ENCODE data around the gene FUT2.
"Not testable (repeated sequence)": the region's sequence is repeated elsewhere in the genome, so short reads cannot be mapped to it uniquely, and the experiment has no call there.

FUT2 gene

DNA sequence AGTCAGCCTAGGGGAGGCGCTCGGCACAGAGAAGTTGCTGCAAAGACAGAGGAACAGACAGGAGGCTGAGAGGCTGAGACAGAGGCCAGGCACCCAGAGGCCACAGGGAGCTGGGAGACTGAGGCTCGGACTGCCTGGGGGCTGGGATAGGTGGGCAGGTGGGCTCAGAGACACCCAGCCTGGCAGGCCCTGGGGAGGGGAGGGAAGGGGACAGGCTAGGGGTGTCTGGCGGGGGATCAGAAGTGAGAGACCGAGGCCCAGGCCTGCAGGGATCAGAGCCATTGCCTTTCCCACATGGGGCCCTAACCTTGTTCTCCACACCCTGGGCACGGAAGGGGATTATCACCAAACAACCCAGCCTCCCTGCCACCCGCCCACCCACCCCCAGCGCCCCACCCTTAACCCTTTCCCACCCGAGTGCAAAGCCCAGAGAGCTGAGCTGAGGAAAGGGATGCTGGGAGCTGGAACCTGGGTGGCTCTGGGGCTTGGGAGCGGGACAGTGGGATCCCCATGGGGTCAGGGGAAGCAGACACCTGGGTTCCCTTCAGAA is 24.2 kb upstream of the FUT2 start:
- no peak for DNase-seq

DNA sequence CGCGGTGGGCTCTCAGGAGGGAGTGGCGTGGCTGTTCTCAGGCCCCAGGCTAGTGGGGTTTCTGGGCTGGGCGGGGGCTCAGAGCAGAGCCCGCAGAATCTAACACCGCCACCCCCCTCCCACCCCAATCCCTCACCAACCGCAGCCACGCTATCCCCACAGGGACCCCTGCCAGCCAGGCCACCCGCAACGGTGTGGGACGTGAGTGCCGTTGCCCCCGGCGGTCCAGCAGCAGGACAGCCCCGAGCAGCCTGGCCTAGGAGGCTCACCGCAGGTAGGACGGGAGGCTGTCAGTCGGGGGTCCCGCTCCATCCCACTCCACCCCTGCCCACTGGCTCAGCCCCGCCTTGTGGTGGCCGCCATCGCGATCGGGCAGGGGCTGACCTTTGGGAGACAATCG is 22.8 kb upstream of the FUT2 start, which contains the start of gene NTN5:
NTN5 (minus strand) TSS at position 24 of the 400 bp plus-strand sequence. CDS start 2,031 bp downstream, outside the sequence.
- no peak for DNase-seq

DNA sequence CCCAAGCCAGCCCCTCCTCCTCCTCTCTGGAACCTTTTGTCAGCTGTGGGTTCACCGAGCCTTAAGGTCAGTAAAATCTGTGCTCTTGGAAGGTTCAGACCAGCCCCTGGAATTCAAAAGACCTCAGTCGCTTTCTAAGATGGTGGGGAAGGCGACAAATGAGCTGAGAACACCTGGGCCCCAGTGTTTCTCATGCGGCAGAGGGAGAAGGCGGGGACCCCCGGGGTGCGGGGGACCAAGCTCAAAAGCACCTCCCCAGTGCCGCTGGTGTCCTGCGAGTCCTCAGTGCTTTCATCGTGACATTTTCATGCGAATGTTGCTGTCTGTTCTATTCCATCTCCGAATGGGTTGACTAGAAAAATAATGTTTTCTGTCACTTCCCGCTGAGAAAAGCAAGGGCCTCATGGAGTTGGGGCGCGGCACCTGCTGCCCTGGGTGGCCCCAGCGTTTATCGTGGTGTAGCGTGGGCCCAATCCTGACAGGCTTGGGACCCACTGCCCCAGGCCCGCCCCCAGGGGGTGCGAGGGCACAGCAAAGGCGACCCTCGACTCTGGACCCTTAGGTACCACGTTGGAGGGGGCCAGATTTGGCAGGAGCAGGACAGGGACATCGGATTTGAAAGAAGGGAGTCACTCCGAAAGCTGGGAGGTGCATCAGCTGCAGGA is 22.2 kb upstream of the FUT2 start:
- no peak for DNase-seq

DNA sequence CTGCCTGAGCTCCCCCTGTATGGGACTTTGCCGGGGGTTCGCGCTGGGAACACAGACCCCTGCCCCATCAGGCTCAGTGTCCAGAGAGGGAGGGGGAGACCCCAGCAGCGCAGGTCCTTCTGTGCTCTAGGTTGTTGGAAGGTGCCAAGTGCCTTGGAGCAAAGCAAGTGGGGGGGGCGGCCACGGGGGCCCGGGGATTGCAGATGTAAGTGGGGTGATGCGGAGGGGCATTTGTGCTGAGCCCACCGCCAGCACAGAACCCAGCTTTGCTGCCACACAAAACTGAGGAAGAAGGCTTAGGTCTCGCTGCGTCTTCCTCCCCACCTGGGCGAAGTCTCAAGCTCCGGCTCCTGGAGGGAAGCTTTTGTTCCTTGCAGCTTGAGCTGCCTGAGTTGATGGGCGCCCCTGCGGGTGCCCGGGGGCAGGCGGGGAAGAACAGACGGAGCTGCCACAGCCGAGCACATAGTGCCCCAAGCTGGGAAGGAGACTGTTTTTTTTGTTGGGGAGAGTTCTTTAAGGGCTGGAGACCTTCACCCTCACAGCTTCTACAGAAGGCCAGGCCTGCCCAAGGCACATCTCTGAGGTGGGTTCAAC is 21.5 kb upstream of the FUT2 start:
- no peak for DNase-seq

DNA sequence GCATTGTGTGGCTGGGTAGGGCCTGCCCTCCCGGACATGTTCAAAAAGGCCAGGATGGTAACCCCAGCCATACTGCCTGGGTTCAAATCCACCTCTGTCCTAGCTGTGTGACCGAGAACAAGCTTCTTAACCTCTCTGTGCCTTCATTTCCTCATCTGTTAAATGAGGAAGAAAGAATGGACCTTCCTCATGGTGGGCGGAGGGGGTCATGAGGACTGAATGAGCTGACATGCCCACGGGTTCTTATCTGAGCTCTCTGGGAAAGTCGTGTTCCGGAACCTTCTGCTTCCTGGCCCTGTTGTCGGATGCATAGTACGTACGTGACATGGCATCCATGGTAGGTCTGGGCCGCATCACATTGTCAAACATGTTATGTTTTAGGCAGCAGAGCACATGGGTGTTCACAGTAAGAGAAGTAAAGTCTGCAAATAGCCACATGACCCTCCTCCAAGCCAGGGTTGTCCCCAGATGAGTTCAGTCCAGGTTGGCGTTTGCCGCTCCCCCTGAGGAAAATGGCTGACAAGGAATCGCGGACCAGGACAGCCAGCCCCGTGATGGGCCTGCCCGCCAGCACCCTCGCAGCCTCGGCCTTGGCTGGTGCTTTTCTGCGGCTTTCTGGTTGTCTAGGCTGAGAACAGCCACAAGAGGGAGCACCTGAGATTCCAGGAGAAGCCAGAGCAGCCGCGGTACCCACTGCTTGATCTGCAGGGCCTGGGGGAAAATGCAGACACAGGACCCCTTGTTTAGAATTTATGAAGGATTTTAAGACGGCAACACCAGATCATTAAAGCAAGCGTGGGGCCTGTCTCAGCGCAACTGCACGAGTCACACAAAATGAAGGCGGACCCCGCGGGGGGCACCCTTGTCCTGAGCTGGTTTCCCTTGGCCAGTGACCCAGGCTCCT is 20.6 kb upstream of the FUT2 start:
- peak; percentile 81 to 84 for DNase-seq

DNA sequence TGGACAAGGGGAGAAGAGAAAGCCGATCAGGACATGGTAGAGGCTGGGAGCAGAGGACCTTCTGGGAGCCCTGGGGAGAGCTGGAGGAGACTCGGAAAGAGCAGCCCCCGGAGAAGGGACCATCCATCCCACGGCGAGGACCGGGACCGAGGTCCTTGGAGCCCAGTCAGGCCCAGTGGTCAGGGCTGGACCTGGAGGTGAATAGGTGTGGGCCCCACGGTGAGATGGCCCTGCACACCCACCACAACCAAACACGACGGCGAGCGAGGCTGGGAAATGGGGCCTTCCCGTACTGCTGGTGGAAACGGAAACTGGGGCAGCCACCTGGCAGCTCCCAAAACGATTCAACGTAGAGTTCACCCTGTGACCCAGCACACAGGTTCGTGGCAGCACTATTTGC is 19.3 kb upstream of the FUT2 start:
- no peak for DNase-seq

DNA sequence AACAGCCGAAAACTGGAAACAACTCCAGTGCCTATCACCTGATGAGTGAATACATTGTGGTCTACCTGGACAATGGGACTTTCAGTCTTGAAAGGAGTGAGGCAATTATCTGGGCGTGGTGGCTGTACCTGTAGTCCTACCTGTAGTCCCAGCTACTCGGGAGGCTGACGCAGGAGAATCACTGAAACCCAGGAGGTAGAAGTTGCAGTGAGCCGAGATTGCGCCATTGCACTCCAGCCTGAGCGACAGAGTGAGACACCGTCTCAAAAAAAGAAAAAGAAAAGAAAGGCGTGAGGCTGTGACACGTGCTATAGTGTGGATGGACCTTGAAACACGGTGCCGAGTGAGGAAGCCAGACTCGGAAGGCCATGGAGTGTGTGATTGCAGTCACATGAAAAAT is 18.9 kb upstream of the FUT2 start:
- DNase-seq = no peak

DNA sequence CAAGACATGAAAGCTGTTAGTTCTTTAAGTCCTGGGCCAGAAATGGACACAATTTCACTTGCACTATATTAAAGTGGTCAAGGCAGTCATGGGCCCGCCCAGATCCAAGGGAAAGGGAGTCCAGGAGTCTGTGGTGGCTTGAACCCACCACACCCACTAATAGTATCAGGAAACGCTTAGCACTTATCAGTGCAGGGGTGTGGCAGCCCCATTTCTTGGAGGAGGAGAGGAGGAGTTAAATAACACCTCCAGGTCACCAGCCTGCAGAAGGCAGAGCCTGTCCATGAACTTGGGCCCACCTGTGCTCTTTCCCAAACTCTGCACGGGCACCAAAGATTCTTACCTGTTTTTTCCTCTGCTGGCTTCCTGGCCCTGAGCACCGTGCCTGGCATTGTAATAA is 17.6 kb upstream of the FUT2 start:
- DNase-seq = no peak

DNA sequence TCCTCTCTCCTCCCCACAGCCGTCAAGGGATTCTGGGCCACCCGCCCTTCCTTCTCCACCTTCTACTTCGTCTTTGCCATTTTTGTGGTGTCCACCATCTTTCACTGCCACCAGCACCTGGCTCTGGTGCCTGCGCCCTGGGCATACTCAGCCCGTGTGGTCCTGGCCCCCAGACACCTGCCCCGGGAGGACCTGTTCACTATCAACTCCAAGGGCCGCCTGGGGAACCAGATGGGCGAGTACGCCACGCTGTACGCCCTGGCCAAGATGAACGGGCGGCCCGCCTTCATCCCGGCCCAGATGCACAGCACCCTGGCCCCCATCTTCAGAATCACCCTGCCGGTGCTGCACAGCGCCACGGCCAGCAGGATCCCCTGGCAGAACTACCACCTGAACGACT is 15.8 kb upstream of the FUT2 start:
- DNase-seq = not testable (repeated sequence)

DNA sequence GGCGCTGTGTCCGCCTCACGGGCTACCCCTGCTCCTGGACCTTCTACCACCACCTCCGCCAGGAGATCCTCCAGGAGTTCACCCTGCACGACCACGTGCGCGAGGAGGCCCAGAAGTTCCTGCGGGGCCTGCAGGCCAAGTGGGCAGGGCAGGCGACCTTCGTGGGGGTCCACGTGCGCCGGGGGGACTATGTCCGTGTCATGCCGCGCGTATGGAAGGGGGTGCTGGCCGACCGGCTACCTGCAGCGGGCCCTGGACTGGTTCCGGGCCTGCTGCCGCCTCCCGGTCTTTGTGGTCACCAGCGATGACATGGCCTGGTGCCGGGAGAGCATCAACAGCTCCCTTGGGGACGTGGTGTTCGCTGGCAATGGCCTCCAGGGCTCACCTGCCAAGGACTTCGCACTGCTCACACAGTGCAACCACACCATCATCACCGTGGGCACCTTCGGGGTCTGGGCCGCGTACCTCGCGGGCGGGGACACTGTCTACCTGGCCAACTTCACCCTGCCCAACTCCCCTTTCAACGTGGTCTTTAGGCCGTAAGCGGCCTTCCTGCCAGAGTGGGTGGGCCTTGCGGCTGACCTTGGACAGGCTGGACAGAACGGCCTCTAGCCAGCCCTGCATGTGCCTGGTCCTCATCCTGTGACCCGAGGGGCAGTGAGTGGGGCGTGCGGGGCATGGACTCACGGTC is 15.2 kb upstream of the FUT2 start:
- no peak for DNase-seq

DNA sequence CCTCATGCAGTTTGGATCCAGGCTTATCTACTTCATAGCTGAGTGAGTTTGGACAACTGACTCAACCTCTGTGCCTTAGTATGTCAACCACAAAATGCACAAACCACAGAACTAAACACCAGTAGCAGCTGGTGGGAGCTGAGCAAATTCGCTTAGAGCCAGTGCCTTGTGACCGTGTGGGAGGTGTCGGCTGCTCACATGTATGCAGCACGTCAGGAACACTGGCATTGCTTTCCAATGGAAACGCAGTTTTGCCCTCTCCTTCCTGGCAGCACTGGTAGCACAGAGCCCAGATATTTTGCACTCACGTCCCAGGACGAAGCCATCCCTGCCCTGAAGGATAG is 14.7 kb upstream of the FUT2 start:
- DNase-seq = no peak

DNA sequence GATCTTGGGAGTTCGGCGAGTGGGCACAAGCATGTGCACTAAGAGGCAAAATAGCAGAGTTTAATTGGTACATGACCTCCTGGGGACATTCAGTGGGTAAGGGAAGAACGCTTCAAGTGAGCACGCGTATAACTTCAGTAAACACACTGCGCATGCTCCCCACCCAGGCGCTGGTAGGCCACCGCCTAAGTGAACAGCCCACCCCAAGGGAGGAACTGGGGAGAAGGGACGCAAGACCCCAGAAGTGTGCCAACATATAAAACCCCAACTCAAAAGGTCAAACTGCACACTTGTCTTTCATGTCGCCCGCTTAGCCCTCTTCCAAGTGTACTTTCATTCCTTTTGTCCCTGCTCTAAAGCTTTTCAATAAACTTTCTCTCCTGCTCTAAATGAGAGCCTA is 12.4 kb upstream of the FUT2 start:
- DNase-seq = peak; percentile 16 to 56

DNA sequence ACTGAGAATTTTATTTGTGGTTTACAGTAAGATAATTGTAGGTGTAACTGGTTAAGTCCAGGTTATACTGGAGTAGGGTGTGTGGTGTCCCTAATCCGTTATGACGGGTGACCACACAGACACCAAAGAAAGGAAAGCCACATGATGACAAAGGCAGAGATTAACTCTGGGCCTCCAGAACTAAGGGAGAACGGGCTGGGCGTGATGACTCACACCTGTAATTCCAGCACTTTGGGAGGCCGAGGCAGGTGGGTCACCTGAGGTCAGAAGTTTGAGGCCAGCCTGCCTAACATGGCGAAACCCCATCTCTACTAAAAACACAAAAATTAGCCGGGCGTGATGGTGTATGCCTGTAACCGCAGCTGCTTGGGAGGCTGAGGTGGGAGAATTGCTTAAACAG is 10.2 kb upstream of the FUT2 start:
- DNase-seq = no peak

DNA sequence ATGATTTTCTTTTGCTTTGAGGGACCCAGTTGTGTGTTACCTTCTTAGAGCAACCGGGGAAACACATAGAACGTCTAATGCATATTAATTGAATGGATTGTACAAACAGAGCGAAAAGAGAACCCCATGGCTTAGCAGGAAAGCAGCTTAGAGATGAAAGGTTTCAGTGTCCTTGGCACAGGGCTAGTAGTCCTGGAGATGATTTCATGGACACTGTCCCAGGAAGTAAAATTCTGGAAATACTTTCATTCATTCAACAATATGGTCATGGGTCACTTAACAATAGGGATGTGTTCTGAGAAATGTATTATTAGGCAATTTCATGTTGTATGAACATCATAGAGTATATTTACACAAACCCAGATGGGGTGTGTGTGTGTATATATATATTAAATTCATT is 9.7 kb upstream of the FUT2 start:
- DNase-seq = no peak

DNA sequence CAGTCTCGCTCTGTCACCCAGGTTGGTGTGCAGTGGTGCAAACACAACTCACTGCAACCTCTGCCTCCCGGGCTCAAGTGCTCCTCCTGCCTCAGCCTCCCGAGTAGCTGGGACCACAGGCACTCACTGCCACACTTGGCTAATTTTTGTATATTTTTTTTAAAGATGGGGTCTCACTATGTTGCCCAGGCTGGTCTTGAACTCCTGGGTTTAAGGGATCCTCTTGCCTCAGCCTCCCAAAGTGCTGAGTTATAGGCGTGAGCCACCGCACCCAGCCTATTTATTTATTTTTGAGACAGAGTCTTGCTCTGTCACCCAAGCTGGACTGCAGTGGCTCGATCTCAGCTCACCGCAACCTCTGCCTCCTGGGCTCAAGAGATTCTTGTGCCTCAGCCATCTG is 9.1 kb upstream of the FUT2 start:
- DNase-seq = not testable (repeated sequence)

DNA sequence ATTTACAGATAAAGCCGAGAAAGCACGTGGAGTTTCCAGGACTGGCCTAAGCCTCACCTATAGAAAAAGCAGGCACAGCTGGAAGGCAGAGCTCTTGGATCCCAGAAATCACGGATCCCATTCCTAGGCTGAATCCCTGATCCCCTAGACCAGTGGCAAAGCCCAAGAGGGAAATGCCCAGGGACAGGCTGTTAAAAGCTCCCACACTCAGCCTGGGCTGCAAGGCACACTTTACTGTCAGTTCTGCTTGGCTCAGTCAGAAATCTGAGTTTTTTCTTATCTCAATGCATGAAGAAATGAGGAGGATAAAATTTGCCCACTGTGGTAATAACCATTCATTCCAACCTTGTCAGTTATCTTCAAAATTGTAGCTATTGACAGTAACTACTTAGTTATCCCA is 8.0 kb upstream of the FUT2 start:
- DNase-seq = no peak

DNA sequence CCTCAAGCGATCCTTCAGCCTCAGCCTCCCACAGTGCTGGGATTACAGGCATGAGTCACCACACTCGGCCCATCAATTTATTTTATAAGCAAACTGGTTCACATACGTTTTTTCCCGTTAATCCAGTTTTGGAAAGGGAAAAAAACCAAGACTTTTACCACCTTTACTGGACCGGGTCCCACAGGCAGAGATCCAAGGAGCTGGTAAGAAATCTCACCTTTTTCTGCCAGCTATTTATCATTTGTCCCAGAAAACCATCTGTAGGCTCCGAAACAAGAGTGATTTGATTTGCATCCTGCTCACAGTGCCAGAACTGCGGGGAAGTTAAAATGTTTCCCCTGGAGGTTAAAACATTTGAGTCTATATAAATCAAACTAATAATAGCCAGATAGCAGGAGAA is 6.3 kb upstream of the FUT2 start:
- no peak for DNase-seq

DNA sequence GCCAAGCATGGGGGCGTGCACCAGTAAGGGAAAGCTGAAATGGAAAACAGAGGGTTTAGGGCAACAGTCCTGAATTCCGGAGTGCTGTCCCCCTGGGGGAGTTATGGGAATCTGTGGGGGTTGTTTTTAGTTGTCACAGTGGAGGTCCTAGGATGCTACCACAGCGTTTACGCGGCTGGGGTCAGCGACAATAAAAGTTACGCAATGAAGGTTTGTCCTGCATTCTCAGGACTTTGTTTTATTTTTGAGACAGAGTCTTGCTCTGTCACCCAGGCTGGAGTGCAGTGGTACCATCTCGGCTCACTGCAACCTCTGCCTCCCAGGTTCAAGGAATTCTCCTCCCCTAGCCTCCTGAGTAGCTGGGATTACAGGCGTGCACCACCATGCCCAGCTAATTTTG is 2.1 kb upstream of the FUT2 start:
- not testable (repeated sequence) for DNase-seq

DNA sequence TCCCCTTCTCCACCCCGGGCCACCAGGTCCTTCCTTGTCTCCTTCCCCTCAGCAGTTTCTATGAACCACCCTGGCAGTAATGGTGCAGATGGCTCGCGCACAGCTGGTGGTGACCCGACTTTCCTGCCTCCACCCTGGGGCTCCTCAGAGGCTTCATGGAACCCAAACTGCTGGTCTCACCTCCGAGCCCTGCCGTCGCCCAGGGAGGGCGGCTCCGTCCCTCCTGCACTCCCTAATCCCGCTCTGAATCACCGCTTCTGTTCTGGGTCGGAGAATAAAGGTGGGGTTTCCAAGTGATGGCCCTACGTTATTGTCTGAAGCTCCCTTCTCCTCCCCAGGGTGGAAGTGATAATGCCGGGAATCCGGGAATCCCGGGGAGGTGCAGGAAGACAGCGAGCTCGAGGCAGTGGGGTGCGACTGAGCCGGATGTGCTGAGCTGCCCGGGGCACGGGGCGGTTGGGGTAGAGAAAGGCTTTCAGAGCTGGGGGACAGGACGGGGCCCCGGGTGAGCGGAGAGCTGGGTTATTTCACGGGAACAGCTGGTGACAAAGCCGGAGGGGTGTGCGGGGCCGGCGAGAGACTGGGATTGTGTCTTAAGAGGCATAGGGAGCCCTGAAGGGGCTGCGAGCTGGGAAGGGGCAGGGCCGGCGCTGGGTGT is 711 bp downstream of the FUT2 start:
- no peak for DNase-seq

DNA sequence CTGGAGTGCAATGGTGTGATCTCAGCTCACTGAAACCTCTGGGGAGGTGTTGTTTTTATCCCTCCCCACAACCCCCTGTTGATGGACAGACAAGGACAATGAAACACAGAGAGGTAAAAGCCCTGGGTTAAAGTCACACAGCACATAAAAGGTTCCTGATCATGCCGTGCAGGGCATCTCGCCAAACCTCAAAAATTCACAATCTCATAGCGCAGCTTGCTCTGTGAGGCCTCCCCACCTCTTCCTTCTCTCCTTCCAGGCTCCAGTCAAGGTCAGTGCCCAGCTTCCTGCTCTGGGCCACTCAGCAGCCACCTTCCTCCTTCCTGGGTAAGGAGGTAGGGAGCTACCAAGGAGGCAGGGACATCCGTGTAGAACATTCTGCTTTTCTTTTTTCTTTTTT is 2.3 kb downstream of the FUT2 start:
- no peak for DNase-seq

DNA sequence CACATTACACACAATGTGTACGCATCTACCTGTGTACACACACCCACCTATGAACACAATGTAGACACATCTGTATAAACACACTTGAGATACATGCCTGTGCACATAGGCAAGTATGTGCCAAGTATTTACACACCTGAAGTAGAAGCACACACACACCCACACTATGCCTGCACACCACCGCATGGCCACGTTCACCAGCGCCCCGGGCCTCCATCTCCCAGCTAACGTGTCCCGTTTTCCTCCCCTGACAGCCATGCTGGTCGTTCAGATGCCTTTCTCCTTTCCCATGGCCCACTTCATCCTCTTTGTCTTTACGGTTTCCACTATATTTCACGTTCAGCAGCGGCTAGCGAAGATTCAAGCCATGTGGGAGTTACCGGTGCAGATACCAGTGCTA is 6.9 kb downstream of the FUT2 start:
- no peak for DNase-seq

DNA sequence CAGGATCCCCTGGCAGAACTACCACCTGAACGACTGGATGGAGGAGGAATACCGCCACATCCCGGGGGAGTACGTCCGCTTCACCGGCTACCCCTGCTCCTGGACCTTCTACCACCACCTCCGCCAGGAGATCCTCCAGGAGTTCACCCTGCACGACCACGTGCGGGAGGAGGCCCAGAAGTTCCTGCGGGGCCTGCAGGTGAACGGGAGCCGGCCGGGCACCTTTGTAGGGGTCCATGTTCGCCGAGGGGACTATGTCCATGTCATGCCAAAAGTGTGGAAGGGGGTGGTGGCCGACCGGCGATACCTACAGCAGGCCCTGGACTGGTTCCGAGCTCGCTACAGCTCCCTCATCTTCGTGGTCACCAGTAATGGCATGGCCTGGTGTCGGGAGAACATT is 7.5 kb downstream of the FUT2 start:
- DNase-seq = no peak

DNA sequence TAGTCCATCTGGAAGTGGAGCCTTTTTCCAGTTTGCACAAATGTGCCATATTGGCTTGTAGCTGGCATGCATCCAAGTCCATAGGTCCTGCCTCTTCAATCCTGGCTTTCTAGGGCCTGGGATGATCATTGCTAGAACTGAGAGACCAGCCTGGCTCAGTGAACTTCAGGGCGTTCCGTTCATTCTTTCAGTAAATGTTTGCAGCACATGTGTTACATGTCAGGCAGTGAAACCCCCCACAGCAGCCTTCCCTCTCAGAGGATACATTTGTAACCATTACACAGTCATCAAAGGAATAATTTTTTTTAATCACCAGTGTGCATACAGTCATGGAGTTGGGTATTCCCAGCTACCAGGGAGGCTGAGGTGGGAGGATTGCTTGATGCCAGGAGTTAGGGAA is 9.7 kb downstream of the FUT2 start:
- no peak for DNase-seq

Measured in CD4-positive, alpha-beta T cell treated with Interleukin-1 beta for 1 hour (primary cell).